Fibroblast of the conjunctiva (primary cell): ENCODE results near the gene LRRIQ1.
"Not testable (repeated sequence)": the region's sequence is repeated elsewhere in the genome, so short reads cannot be mapped to it uniquely, and the experiment has no call there.

Experiments
- DNase-seq: peaks from one replicate; pipeline ENCODE4 v3.0.0-alpha.2; 2010; ENCODE audit warnings: low read depth

The LRRIQ1 gene

DNA sequence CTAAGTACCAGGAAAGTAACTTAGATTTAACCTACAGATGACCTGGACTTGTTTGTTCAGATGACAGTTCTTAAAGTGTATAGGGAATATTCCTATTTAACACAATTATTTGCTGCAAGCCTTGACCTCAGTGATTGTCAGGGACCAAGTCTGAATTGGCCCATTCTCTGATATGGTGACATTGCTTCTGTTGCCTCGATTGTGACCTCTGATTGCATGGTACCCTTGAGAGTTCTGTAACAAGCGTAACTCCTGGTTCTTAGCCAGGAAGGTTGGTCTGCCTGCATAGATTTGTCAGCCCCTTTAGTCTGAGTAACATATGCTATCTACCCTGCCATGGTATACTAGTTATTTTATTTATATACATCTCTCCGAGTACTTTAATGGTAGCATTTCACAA lies 150.1 kb downstream of the LRRIQ1 start:
- DNase-seq: no peak

DNA sequence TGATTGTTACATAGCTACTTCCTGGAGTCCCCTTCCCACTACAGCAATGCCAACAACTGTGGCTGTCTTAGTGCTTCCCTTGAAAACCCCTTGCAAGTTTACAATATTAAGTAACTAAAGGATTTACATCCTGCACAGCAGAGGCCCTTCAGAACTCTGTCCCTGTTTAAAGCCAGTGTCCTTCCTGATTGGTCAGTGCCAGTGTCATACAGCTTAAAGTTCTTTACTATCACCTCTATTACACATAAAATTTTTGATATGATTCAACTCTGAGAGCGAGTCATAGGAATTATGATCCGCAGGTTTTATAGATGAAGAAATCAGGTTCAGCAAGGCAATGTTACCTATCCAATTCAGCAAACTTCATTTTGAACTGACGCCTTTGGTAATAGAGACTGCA lies 152.5 kb downstream of the LRRIQ1 start:
- DNase-seq: no peak

DNA sequence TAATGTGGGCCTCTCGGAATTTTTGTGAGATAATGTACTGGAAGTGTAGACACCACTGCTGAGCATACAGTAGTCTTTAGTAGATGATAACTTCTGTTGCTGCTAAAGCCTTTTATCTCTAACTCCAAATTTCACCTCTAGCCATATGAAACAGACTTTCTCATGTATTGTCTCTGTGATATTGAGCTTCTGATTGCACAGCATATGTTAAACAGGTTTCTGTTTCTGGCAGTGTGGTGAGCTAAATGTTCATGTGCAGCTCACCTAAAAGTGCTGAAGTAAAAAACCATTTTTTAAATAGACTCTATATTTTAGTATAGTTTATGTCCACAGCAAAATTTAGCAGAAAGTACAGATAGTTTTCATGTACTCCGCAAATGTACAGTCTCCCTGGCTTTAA lies 154.6 kb downstream of the LRRIQ1 start:
- no peak for DNase-seq

DNA sequence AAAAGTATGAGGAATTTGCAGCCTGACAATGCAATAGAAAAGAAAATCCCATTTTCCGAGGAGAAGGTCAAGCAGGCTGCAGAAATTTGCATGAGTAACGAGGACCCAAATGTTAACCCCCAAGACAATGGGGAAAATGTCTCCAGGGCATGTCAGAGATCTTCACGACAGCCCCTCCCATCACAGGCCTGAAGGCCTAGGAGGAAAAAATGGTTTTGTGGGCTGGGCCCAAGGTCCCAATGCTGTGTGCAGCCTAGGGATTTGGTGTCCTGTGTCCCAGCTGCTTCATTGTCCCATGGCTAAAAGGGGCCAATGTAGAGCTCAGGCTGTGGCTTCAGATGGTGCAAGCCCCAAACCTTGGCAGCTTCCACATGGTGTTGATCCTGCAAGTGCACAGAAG lies 167.7 kb downstream of the LRRIQ1 start:
- not testable (repeated sequence) for DNase-seq

- no peak for DNase-seq
Measured at GRCh38 chr12:85206543-85206942, 170.4 kb downstream of the LRRIQ1 start.

- not testable (repeated sequence) for DNase-seq
Measured at GRCh38 chr12:85224339-85224738, 188.2 kb downstream of the LRRIQ1 start.

DNA sequence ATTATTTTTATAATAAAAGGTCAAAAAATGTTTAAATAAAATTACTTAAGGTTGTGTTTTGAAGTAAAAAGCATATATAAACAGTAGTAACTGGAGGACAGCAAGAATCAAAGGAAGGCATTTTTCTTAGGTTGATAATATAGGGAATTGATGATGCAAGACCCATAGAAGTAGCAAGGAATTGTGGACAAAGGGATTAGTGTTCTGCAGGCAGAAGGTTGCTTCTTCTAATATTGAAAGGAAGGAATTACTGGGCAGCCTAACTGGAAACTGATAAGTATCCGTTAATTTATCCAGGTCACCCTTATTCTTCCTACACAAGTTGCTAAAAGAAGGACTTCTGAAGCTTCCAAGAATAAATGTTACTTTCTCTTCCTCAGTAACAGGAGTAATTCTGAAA lies 189.3 kb downstream of the LRRIQ1 start:
- no peak for DNase-seq

DNA sequence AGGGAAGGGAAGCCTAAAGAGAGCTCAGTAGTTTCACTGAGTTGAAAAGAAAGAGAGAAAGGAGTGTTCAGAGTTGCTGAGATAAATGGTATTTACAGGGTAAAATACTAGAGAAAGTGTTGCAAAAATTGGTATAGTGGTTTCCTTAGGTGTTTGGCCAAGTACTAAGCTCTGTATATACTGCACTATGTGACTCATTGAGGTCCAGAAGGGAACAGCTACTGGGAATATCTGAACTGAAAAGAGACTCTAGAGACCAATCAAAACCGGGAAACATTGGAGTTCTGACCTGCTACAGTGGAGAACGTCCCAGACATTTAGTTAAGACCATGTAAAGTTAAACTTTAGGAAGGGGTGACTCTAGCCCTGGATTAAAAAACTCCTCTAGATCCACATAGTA lies 201.2 kb downstream of the LRRIQ1 start:
- no peak for DNase-seq

- no peak for DNase-seq
Measured at GRCh38 chr12:85244561-85244960, 208.4 kb downstream of the LRRIQ1 start.

- DNase-seq: no peak
Measured at GRCh38 chr12:85253853-85254252, 217.7 kb downstream of the LRRIQ1 start.

DNA sequence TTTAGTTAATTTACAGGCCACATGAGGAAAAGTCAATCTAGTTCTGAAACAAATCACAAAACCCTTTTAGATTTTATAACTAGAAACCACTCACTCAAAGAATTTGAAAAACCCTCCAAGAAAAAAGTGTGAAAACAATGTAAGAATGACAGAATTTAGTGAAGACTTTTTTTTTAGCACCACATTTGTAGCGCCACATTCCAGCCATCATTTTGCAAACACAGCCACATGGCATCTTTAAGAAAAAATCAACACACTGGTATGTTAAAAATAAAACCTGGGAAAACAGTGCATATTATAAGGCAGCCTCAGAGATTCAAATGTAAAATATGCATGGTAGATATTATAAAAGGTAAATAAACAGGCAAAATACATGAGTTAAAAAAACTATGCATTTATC lies 221.5 kb downstream of the LRRIQ1 start:
- DNase-seq: no peak

DNA sequence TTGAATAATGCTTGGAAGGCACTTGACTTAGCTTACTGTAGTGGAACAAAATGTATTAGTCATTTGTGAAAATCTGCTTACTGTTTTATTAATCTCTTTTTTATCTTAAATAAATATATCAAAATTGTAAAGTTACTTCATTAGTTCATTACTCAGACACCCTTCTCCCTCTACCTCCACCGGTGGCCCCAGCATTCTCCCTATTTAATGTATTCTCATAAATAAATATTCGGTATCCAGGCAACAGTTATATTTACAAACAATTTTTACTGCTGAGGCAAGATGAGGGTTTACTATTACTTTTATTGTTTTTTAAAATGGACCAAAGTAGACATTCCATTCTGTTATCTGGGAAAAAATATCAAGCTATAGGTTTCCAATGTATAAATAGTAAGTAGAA lies 224.3 kb downstream of the LRRIQ1 start:
- no peak for DNase-seq

- no peak for DNase-seq
Measured at GRCh38 chr12:85260896-85261295, 224.7 kb downstream of the LRRIQ1 start.

- no peak for DNase-seq
Measured at GRCh38 chr12:85266356-85266755, 230.2 kb downstream of the LRRIQ1 start.

DNA sequence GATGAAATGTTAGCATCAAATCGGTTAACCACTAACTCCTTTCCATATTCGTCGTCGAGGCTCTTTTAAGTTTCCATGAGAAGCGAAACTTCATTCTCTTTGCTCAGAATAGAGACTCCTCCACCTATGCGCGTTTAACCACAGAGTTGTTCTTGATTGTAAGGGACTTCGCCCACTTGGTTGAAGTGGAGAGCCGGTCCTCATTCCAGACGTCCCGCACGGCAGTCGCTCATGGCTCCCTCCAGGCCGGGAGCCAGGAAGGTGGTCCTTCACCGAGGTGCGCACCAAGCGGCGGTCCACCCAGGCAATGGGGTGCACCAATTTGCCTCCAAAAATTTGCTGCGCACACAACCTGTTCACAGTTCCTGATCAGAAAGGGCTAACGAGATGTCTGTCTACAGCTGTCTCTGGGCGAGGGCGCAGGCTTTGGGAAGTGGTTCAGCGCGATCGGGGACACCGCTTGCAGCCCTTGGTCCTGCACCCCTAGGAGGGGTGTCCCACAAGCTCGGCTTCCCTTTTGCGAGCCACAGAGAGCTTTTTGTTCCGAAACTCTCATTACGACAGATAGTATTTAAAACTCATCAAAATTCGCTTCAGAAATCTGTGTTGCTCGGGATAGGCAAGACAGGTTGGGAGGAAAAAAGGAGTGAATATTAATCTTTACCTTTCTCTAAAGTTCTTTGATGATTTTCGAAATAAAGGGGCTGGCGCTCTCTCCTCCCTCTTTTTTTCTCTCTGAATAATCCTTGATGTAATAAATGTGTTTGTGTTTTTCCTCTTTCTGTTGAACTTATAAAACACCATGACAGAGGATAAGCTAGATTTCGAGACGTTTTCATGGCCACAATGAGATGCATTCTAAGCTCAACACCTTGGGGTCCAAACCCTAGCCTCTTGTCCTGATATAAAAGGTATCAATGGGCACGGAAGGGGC lies 237.5 kb downstream of the LRRIQ1 start:
- DNase-seq: no peak

DNA sequence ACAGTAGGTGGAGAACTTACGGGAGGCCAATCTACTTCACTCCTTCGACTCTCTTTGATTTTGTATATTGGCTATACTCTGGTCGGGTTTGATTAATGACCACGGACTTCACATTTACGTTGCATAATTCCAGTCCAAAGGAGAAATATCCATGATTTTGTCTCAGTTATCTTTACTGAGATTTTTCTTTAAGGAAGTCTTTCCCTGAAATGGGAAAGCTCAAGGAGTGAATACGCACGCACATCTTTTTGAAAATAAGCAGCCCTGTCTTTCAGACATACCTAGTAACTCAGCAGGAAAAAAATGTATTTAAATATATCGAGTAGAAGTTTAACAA lies 238.1 kb downstream of the LRRIQ1 start:
- DNase-seq: no peak

DNA sequence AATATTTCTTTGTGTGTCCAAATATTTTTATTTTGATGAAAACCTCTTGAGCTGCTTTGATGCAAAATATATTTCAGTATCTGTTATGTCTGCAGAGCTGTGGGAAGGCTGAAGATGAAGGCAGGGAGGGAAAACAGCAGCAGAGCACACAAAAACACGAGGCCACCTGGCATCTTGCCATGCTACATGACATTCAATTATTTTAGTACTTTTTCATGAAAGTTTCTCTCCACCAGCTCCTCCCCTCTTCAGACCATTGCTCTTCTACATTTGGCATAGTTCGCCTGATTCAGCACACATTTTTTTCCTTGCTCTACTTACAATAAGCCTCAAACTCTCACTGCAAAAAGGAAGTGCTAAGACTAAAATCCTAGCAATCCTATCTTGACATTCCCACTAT lies 239.2 kb downstream of the LRRIQ1 start:
- DNase-seq: peak; percentile 81

DNA sequence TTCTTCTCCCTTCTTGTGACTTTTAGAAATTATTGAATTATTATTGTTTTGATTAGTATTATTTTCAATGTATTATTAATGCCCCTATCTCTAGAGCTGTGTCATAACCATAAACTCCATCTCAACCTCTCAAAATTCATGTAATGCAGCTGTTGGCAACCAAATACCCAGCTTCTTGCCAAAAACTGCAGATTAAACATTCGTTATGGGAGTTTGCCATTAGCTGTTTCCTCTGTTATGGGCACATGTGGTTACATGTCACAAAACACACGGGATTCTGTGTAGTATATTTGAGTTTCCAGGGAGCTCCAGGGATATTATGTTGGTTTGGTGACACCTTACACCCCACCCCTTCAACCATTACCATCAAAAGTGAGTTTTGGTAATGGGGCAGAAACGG lies 241.0 kb downstream of the LRRIQ1 start:
- DNase-seq: no peak

DNA sequence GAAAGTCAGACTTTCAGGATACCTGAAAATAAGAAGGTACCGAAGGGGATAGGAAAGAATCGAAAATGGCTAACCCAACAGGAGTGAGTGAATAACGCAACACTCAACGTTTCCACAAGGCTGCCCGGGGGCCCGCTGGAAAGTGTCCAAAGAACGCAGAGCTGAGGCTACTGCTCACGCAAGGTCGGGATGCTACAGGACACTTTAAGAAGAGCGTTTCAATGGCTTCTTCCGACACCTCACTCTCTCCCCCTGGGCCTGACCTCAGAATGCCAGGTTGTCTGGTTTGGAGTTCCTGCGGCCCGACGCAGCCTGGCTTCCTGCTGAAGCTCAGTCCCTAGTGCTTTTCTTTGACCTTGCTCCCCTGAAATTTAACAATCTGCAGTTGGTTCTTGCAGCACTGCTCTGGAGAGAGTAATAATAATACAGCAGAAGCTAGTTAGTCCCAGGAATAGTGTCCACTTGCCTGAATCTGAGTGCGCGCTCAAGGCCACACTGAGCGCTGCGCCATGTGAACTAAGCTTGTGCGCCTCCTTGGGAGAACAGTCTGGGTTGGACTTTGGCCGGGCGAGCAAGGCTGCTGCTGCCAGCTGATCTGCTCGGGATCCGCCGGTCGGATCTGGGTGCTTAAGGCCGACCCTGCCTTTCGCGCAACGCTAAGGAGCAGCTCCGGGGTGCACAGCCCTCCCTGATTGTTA lies 241.9 kb downstream of the LRRIQ1 start:
- no peak for DNase-seq

DNA sequence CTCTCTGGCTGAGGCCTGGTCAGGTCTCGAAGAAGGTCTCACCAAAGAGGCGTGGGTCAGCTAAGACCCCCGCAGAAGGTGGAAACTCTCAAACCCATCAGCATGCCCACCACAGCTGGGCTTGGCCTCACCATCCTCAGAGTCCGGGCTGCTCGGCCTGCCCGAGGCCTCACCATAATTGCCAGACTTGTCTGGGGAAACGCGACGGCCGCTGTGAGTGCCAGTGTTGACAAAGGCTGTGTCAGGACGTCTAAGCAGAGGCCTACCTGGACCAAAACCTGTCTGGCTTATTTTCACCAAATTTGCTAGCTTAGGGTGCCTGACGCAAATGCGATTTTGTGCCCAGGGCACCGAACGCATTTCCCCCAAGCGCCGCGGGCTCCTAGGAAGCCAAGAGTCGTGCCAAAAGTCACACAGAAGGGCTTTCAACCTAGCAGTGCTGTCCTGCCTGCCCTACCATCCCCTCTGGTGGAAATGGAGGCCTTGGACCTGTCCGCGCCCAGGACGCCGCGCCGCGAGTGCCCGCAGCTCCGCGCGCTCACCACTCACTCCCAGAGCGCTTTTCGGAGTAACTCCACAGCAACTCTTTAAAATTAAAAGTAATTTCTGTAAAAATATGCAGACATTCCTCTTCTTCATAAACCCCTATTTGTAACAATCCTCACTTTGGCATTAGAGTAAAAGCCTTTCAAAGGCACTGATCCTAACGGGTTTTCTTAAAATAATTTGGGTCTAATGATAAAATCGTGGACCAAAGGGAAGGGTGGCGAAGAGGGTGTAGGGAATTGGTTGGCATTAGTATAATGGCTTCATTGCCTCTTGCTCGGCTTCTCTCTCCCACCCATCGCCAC lies 242.7 kb downstream of the LRRIQ1 start:
- DNase-seq: no peak

GRCh38 chr12:85279449-85280164 lies 243.5 kb downstream of the LRRIQ1 start:
- DNase-seq: peak; percentile 84
